ENCODE measurements around the gene ZBTB7A.

ZBTB7A gene

DNA sequence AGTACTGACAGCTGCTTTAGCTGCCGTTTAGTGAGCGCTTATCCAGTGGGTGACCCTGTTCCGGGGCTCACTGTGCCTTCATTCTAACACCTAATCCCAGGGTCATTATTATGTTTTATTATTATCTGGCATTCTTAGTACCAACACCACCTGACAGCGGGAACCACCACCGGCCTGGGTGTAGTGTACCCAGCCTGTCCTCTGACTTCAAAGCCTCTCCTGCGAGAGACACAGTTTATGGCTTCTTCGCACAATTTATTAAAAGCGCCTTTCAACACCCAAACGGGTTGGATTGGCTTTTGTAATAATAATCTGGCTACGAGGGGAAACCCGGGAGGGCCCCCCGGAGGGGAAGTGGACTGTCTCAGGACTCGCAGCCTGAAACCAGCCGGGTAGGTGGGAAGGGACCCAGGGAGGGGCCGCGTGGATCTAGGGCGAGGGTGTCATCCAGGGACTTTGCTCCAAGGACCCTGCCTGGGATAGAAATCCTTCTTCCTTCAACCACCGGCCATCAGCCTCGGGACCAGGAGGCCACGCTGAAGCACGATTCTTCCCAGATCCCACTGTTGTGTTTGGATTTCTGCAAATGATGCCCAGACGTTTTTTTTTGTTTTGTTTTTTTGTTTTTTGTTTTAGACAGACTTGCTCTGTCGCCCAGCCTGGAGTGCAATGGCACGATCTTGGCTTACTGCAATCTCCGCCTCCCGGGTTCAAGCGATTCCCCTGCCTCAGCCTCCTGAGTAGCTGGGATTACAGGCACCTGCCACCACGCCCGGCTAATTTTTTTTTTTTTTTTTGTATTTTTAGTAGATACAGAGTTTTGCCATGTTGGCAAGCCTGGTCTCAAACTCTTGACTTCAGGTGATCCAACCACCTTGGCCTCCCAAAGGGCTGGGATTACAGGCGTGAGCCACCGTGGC, 1.6 kb upstream of the ZBTB7A start:
- DNase-seq (ENCODE audit: low read depth, low spot score) = no peak

- DNase-seq (ENCODE audit: low read depth, low spot score) = no peak
These were observed 822 bp upstream of the ZBTB7A start for GRCh38 chr19:4067396-4068046.

- DNase-seq (ENCODE audit: low read depth, low spot score) = no peak
These were observed 508 bp downstream of the ZBTB7A start for GRCh38 chr19:4066176-4066606.

DNA sequence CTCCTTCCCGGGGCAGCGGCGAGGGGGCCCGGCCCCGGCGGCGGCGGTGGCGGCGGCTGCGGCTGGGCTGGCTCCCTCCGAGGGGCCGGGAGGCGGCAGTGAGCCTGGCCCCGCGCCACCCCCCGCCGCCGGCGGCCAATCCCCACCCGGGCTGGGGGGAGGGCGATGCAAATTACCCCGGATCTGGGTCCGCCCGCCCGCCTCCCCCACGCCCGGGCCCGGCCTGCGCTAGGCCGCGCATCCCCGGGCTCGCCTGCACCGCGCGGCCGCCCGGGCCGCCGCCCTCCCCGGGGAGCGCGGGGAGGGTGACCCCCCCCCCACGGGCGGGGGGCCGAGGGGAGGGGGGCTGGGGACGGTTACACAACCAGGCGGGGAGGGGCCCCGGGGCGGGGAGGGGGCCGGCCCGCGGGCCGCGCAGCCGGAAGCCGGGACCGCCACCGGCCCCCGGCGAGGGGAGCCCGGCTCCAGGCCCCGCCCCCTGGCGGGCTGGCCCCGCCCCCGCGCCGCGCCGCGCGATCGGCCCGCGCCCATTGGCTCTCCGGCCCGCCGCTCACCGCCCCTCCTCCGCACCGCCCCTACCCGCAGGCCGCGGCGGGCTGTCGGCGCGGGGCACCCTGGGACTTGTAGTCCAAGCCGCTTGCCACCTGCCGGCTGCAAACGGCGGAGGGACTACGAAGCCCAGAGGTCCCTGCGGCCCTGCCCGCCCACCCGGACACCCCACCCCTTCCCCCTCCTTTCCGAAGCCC, 1.1 kb downstream of the ZBTB7A start:
- peak; percentile 91 for DNase-seq (ENCODE audit: low read depth, low spot score)

DNA sequence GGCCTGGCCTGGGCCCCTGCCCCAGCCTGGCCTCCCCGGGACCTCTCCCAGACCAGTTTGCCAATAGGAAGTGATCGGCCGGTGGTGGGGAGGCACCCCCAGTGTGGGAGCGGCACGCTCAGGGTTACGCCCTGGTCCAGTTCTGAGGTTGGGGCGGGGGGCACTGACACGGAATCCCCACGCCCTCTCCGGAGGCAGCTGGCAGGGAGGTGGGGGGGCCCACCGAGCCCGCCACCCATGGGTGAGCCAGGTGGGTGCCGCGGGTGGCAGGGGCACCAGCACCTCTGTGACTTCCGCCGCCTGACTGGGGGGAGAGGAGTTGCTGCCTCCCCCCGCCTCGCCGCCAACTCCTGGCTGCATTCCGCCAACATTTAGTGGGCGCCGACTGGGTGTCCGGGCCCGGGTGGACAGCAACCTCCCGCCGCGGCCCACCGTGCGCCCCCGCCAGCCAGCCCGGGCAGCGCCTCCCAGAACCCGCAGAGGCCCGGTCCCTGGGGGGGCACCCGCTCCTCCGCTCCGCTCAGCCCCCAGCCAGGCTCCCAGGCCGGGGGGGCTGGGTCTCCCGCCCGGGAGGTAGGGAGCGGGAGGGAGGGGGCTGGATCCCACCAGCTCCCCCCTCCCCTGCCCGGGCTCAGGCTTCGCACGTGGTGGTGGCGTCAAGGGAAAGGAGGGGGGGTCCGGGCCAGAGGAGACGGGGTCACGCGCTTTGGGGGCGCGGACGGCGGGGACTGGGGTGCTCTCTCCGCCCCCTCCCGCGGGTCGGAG, 2.0 kb downstream of the ZBTB7A start:
- DNase-seq (ENCODE audit: low read depth, low spot score) = no peak

GRCh38 chr19:4064149-4064495, 2.6 kb downstream of the ZBTB7A start:
- DNase-seq (ENCODE audit: low read depth, low spot score) = no peak

DNA sequence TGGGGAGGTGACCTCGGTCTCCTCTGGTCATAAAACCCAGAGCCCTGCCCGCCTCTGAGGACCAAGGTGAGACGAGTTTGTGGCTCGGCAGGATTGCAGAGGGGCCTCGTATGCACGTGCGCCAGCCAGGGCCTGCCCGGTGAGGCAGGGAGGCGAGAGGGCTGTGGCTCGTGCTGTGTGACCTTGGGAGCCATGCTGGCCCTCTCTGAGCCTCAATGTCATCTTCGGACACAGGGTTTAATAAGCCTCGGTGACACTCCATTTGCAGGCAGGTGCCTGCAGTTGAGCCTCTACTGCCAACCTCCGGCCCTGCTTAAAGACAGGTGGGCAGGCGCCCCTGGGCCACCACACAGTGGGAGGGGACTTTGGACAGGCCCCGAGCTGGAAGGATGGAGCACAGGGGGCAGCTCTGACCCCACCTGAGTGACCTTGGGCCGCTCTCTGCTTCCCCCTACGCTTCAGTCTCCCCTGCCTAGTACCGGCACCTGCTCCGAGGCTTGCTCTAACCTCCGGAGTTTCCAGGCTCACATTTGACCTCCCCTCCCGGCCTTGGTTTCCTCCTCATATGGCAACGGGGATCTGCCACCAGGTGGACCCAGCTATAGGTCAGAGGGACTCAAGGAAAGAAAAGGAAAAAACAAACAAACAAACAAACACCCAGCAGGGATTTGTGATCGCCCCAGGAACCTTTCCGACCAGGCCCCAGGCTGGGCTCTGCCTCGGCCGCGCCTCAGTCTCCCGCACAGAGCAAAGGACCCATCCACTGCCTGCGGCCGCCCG, 3.1 kb downstream of the ZBTB7A start:
- no peak for DNase-seq (ENCODE audit: low read depth, low spot score)

GRCh38 chr19:4062419-4063368, 4.0 kb downstream of the ZBTB7A start:
- DNase-seq (ENCODE audit: low read depth, low spot score) = no peak

DNA sequence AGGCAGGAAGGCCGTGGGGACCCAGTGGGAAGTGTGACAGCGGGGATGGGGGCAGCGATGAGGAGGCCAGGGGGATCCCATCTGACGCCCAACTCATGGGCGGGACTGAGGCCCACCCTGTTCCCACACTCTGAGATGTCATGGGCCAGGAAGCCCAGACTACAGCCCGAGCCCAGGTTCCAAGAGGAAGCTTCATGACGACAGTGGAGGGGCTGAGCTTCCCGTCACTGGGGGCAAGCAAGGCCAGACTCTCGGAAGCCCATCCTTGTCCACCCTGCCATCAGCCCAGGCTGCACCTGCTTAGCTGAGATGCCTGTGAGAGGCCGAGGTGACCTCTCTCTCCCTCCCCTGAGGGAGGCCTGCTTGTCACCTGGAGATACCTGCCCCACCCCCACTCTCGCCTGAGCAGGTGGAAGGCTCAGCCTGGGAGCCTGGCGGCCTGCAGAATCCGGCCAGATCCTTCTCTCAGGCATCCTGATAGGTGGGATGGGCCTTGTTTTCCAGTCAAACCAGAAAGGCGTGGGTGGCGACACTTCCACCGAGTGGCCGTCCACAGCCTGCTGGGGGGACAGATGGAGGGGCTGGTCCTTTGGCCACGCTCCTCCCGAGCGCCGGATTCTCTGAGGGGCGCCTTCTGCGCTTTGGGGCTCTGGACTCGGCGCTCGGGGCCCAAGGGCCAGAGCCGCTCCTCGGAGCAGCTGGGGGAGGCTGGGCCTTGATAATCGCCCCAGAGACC, 4.8 kb downstream of the ZBTB7A start:
- no peak for DNase-seq (ENCODE audit: low read depth, low spot score)

- no peak for DNase-seq (ENCODE audit: low read depth, low spot score)
These were observed 5.5 kb downstream of the ZBTB7A start for GRCh38 chr19:4061178-4061682.

DNA sequence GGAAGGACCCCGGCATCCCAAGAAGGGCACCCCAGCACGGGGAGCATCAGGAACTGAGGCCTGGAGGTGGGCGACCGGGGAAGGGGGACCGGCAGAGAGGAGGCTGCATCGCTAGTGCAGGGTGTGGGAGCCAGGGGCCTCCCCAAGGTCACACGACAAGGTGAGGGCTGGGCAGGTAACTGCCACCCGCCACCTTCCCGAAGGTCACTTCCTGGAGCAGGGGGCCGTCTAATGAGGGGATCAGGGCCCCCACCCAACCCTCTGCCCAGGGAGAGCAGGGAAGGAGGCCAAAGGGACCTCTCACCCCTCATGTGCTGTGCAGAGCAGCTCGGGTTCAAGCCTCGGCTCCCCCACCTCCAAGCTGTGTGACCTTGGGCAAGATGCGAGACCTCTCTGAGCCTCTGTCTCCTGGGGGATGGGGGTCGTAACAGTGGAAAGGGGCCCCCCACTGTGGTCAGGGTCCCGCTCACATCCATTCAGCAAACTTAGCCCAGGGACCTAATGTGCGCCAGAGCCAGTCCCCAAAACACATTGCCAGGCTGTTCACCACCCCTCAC, 6.0 kb downstream of the ZBTB7A start:
- DNase-seq (ENCODE audit: low read depth, low spot score) = no peak

DNA sequence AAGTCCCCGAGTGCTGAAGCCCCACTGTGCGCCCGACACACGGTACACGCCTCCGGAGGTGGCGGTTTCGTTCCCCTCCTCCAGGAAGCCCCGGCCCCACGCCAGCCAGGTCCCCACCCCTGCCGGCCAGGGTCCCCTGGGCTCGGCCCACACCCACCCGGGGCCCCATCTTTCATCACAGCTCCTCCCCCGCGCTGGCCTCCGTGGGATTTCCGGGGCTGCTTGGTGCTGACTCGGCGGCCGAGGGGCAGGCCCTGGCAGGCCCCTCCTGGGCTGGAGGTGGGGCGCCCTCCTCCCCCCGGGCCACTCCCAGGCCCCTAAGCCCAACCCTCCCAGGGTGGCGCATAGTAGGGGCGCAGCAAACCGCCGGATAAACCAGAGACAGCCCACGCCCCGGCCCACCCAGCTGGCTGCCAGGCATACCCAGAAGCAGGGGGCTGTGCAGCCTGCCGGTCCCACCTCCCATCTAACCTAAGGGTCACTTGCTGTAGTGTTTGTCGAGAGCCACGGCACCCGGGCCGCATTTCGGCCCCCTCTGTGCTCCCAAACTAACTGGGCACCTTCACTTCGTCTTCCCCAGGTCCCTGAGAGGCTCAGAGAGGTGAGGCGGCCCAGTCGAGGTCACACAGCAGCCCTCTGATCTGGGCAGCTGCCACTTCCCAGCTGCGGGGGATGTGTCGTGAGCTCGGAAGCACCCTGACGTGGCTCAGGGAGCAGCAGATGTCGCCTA, 6.6 kb downstream of the ZBTB7A start:
- DNase-seq (ENCODE audit: low read depth, low spot score) = no peak

DNA sequence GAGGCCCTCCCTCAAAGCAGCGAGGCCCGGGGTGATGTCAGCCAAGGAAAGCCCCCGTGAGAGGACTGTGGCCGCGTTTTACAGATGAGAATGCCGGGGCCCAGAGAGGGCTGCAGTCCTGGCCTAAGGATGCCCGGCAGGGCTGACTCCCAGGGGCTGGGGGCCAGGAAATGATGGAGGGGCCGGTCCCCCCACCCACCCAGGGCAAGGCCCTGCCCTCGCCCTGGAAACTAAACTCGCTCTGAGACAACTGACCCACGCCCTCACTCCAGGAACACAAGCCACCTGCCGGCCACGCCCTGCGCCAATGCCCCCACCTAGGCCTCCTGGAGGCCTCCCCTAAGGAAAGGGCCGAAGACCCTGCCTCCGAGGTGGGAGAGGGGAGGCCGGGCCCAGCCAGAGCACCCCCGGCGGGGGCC, 7.2 kb downstream of the ZBTB7A start:
- DNase-seq (ENCODE audit: low read depth, low spot score) = no peak

GRCh38 chr19:4058693-4059452, 7.8 kb downstream of the ZBTB7A start:
- no peak for DNase-seq (ENCODE audit: low read depth, low spot score)

- DNase-seq (ENCODE audit: low read depth, low spot score) = no peak
These were observed 8.6 kb downstream of the ZBTB7A start for GRCh38 chr19:4057931-4058692.

DNA sequence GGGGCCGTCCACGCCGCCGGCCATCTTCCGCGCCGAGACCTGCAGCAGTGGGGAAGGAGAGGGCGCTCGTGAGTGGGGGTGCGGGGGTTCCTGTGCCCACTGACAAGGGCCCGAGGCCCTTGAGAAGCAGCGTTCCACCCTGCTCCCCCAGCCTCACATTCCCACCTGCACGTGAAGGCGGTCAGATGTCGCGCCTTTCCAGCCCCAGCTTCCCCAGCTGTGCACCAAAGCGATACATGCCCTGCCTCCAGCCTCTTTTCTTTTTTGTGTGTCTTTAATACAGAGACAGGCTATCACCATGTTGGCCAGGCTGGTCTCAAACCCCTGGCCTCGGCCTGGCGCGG, 11.5 kb downstream of the ZBTB7A start:
- DNase-seq (ENCODE audit: low read depth, low spot score) = no peak

Data from smooth muscle cell of the brain vasculature (primary cell).